Smooth muscle cell (in vitro differentiated cells): ENCODE measurements around the gene ATP6V0A1. TPM values are rescaled to one million over a fixed set of nuclear protein-coding genes. Genes with fewer than 3 reads are reported as not detected.

Experiments
- DNase-seq: peaks from one replicate; lab custom pipeline; 2025; ENCODE audit not compliant: unreplicated experiment; lab: John Stamatoyannopoulos, UW
- H2AFZ ChIP-seq: fragments of 200-600 bp; sonication (generic); 2 replicates; pipeline ENCODE4 v1.6.0; 2016; ENCODE audit warnings: antibody characterized with exemption, low read depth, mild to moderate bottlenecking
- H3F3A ChIP-seq: fragments of 200-600 bp; sonication (generic); 2 replicates; pipeline ENCODE4 v1.6.0; 2017; ENCODE audit warnings: antibody characterized with exemption, low read depth
- H3K27ac ChIP-seq: fragments of 200-600 bp; sonication (generic); 2 replicates; pipeline ENCODE4 v1.5.1; 2016; ENCODE audit warnings: low read depth, mild to moderate bottlenecking
- H3K27me3 ChIP-seq: fragments of 200-600 bp; sonication (generic); 2 replicates; pipeline ENCODE4 v1.6.1; 2016; ENCODE audit warnings: low read depth, mild to moderate bottlenecking
- H3K36me3 ChIP-seq: fragments of 200-600 bp; sonication (generic); 2 replicates; pipeline ENCODE4 v1.5.1; 2016; ENCODE audit warnings: low read depth
- H3K4me1 ChIP-seq: fragments of 200-600 bp; sonication (generic); 2 replicates; pipeline ENCODE4 v1.5.1; 2016; ENCODE audit warnings: low read depth
- H3K4me2 ChIP-seq: fragments of 200-600 bp; sonication (generic); 2 replicates; pipeline ENCODE4 v1.6.0; 2016; ENCODE audit warnings: mild to moderate bottlenecking
- H3K4me3 ChIP-seq: fragments of 200-600 bp; sonication (generic); 2 replicates; pipeline ENCODE4 v1.5.1; 2016; ENCODE audit warnings: mild to moderate bottlenecking
- H3K79me2 ChIP-seq: fragments of 200-600 bp; sonication (generic); 2 replicates; pipeline ENCODE4 v1.6.0; 2016; ENCODE audit warnings: low read depth, mild to moderate bottlenecking
- H3K9ac ChIP-seq: fragments of 200-600 bp; sonication (generic); 2 replicates; pipeline ENCODE4 v1.6.0; 2016; ENCODE audit warnings: low read depth
- H3K9me3 ChIP-seq: fragments of 200-600 bp; sonication (generic); replicated peaks from 2 replicates; pipeline ENCODE4 v1.5.1; 2016; ENCODE audit warnings: low read depth
- H4K20me1 ChIP-seq: fragments of 200-600 bp; sonication (generic); 2 replicates; pipeline ENCODE4 v1.6.0; 2016; ENCODE audit warnings: low read depth
- CTCF ChIP-seq: fragments of 200-600 bp; sonication (generic); IDR thresholded peaks from 2 replicates; pipeline ENCODE4 v1.5.1; 2017; ENCODE audit warnings: borderline replicate concordance, mild to moderate bottlenecking, antibody characterized with exemption; ENCODE audit not compliant: insufficient read depth, poor library complexity, severe bottlenecking
- whole genome bisulfite sequencing: methylation state at CpG from one replicate; pipeline ENCODE4 v1.1.7; 2016; ENCODE audit warnings: low lambda C conversion rate; 5-methylcytosine and 5-hydroxymethylcytosine counted together
- polyA plus RNA-seq: library from polyadenylated mRNA; unstranded; fragments of >200 nt; fragmentation: Nextera tagmentation; extraction: Ambion mirVana; gene quantifications from 2 replicates; pipeline ENCODE4 v1.2.1, GENCODE V29; 2016
- total RNA-seq: library from RNA; depleted of rRNA; stranded (reverse); fragments of >200 nt; gene quantifications from 2 replicates; pipeline ENCODE4 v1.2.3, GENCODE V29; 2014

ATP6V0A1 gene
- total and polyA plus RNA-seq, 2 experiments from 2014 or later, result 27.3 to 54.7 TPM

GRCh38 chr17:42507671-42508070 lies 49.0 kb downstream of the ATP6V0A1 start:
- H3K4me1 ChIP-seq, result no peaks in the 10 kb centered on the region
- WGBS, result 97% methylated on average over 4 of the region's 4 CpGs
- no peaks in the 10 kb centered on the region for H3K9me3 ChIP-seq
- H3K4me3 ChIP-seq, result no peak overlapping the region
- no peaks in the 10 kb centered on the region for H3K79me2 ChIP-seq
- no peaks in the 10 kb centered on the region for H3F3A ChIP-seq
- H3K27ac ChIP-seq, result no peak overlapping the region
- no peak overlapping the region for H3K4me2 ChIP-seq
- no peak overlapping the region for H2AFZ ChIP-seq
- H3K27me3 ChIP-seq, result no peaks in the 10 kb centered on the region
- no peak for DNase-seq
- no peaks in the 10 kb centered on the region for H4K20me1 ChIP-seq
- no peak overlapping the region for H3K9ac ChIP-seq
- peaks cover 6% of the 10 kb centered on the region for H3K36me3 ChIP-seq
- TF ChIP-seq CTCF, result no peak

GRCh38 chr17:42508426-42509165 lies 49.9 kb downstream of the ATP6V0A1 start:
- H4K20me1 ChIP-seq, result no peaks in the 10 kb centered on the region
- no peaks in the 10 kb centered on the region for H3F3A ChIP-seq
- H3K4me1 ChIP-seq, result no peaks in the 10 kb centered on the region
- no peaks in the 10 kb centered on the region for H3K27me3 ChIP-seq
- no peak overlapping the region for H3K4me3 ChIP-seq
- no peaks in the 10 kb centered on the region for H3K9me3 ChIP-seq
- TF ChIP-seq CTCF, result no peak
- no peak overlapping the region for H3K27ac ChIP-seq
- no peak overlapping the region for H3K9ac ChIP-seq
- H3K36me3 ChIP-seq, result peaks cover 4% of the 10 kb centered on the region
- H2AFZ ChIP-seq, result no peak overlapping the region
- WGBS, result 90% methylated on average over 12 of the region's 12 CpGs
- DNase-seq, result no peak
- H3K4me2 ChIP-seq, result no peak overlapping the region
- H3K79me2 ChIP-seq, result no peaks in the 10 kb centered on the region

GRCh38 chr17:42509409-42509808 lies 50.7 kb downstream of the ATP6V0A1 start:
- DNase-seq, result no peak
- no peak for TF ChIP-seq CTCF
- H2AFZ ChIP-seq, result no peak overlapping the region
- 97% methylated on average over 5 of the region's 5 CpGs for WGBS
- no peak overlapping the region for H3K27ac ChIP-seq
- no peaks in the 10 kb centered on the region for H3K9me3 ChIP-seq
- no peaks in the 10 kb centered on the region for H3F3A ChIP-seq
- H3K36me3 ChIP-seq, result peaks cover 4% of the 10 kb centered on the region
- no peaks in the 10 kb centered on the region for H3K27me3 ChIP-seq
- H3K9ac ChIP-seq, result no peak overlapping the region
- no peaks in the 10 kb centered on the region for H4K20me1 ChIP-seq
- no peaks in the 10 kb centered on the region for H3K4me1 ChIP-seq
- no peak overlapping the region for H3K4me3 ChIP-seq
- H3K79me2 ChIP-seq, result no peaks in the 10 kb centered on the region
- no peak overlapping the region for H3K4me2 ChIP-seq

- no peak overlapping the region for H3K27ac ChIP-seq
- no peak overlapping the region for H2AFZ ChIP-seq
- TF ChIP-seq CTCF, result no peak
- H3K9me3 ChIP-seq, result no peaks in the 10 kb centered on the region
- no peak for DNase-seq
- no peak overlapping the region for H3K4me3 ChIP-seq
- no peaks in the 10 kb centered on the region for H3F3A ChIP-seq
- no peak overlapping the region for H3K9ac ChIP-seq
- no peak overlapping the region for H3K4me2 ChIP-seq
- no peaks in the 10 kb centered on the region for H4K20me1 ChIP-seq
- H3K27me3 ChIP-seq, result no peaks in the 10 kb centered on the region
- no peaks in the 10 kb centered on the region for H3K79me2 ChIP-seq
- H3K4me1 ChIP-seq, result no peaks in the 10 kb centered on the region
- peaks cover 4% of the 10 kb centered on the region for H3K36me3 ChIP-seq
- WGBS, result 84% methylated on average over 2 of the region's 2 CpGs
These were observed 51.2 kb downstream of the ATP6V0A1 start for GRCh38 chr17:42509841-42510240.
